ENCODE data around the gene PIM1. TPM values are rescaled to one million over a fixed set of nuclear protein-coding genes. Genes with fewer than 3 reads are reported as not detected.
A peak's percentile ranks its signal among the peaks of the same experiment; 100 is the strongest.

PIM1 gene
- total and polyA plus RNA-seq, 9 of the 15 experiments (the other 6 are each of a cell fraction or from before 2014, with no cell fraction given) = 19.0 to 789 (median 212) TPM

- TF ChIP-seq, protein P1, sequence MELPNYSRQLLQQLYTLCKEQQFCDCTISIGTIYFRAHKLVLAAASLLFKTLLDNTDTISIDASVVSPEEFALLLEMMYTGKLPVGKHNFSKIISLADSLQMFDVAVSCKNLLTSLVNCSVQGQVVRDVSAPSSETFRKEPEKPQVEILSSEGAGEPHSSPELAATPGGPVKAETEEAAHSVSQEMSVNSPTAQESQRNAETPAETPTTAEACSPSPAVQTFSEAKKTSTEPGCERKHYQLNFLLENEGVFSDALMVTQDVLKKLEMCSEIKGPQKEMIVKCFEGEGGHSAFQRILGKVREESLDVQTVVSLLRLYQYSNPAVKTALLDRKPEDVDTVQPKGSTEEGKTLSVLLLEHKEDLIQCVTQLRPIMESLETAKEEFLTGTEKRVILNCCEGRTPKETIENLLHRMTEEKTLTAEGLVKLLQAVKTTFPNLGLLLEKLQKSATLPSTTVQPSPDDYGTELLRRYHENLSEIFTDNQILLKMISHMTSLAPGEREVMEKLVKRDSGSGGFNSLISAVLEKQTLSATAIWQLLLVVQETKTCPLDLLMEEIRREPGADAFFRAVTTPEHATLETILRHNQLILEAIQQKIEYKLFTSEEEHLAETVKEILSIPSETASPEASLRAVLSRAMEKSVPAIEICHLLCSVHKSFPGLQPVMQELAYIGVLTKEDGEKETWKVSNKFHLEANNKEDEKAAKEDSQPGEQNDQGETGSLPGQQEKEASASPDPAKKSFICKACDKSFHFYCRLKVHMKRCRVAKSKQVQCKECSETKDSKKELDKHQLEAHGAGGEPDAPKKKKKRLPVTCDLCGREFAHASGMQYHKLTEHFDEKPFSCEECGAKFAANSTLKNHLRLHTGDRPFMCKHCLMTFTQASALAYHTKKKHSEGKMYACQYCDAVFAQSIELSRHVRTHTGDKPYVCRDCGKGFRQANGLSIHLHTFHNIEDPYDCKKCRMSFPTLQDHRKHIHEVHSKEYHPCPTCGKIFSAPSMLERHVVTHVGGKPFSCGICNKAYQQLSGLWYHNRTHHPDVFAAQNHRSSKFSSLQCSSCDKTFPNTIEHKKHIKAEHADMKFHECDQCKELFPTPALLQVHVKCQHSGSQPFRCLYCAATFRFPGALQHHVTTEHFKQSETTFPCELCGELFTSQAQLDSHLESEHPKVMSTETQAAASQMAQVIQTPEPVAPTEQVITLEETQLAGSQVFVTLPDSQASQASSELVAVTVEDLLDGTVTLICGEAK (IDR thresholded peaks at IDR 0.05) = no peak
- TF ChIP-seq, protein P1 (CRISPR knock-in tag; IDR thresholded peaks at IDR 0.05) = no peak
- TF ChIP-seq ETV6 (IDR thresholded peaks at IDR 0.05; ENCODE audit: borderline replicate concordance in 1 of 2, low read depth in 2 of 2, low read length in 1 of 2) (peak; percentile 28 to 62; a peak in 2 of 4 replicates), ETV6 (CRISPR knock-in tag; IDR thresholded peaks at IDR 0.05; ENCODE audit: borderline replicate concordance) (no peak), MED1 (CRISPR knock-in tag; IDR thresholded peaks at IDR 0.05; ENCODE audit: borderline replicate concordance) (no peak), JUND (IDR thresholded peaks at IDR 0.05; ENCODE audit: borderline replicate concordance, low read depth, low read length) (peak; percentile 38; the same call in 1 of the 2 replicates), JUND (tag; IDR thresholded peaks at IDR 0.05; ENCODE audit: borderline replicate concordance, low read depth, low read length) (no peak; the same call in 2 of the 3 replicates), KDM2B (CRISPR knock-in tag; IDR thresholded peaks at IDR 0.05) (no peak), EP300 (IDR thresholded peaks at IDR 0.05; ENCODE audit: low read length) (peak; percentile 56), ZNF280B (CRISPR knock-in tag; IDR thresholded peaks at IDR 0.05) (no peak; the same call in 1 of the 2 replicates), POLR2AphosphoS5 (IDR thresholded peaks at IDR 0.05; ENCODE audit: control insufficient read depth, insufficient read depth, low read depth, low read length) (no peak), SMAD4 (CRISPR knock-in tag; conservative IDR thresholded peaks at IDR 0.05) (peak; percentile 49; the same call in 1 of the 2 replicates), SAFB (IDR thresholded peaks at IDR 0.05; ENCODE audit: borderline replicate concordance, low read depth, low read length) (no peak), EZH2 (IDR thresholded peaks at IDR 0.05; ENCODE audit: borderline replicate concordance, low read depth, low read length) (no peak), POLR2H (tag; IDR thresholded peaks at IDR 0.05; ENCODE audit: low read depth) (no peak), SNIP1 (IDR thresholded peaks at IDR 0.05; ENCODE audit: low read depth) (no peak)
- TF ChIP-seq, protein P2, sequence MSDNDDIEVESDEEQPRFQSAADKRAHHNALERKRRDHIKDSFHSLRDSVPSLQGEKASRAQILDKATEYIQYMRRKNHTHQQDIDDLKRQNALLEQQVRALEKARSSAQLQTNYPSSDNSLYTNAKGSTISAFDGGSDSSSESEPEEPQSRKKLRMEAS (CRISPR knock-in tag; IDR thresholded peaks at IDR 0.05) = no peak
Observed at GRCh38 chr6:37177077-37177934, 7.4 kb downstream of the PIM1 start (continued).
